OCI-M2 (cell line): ENCODE results near the gene PAX2.
"Not testable (repeated sequence)": the region's sequence is repeated elsewhere in the genome, so short reads cannot be mapped to it uniquely, and the experiment has no call there.

Experiments used
- DNase-seq: peaks from one replicate; lab custom pipeline; 2025; ENCODE audit not compliant: unreplicated experiment; lab: John Stamatoyannopoulos, UW

PAX2 gene

GRCh38 chr10:100744987-100745881 is at the start of gene PAX2:
Gene PAX2 (plus strand): TSS chr10:100745582. CDS start chr10:100746261, 679 bp downstream.
- DNase-seq = no peak

GRCh38 chr10:100696477-100696901 is 48.9 kb upstream of the PAX2 start:
- no peak for DNase-seq

GRCh38 chr10:100697070-100697469 is 48.3 kb upstream of the PAX2 start:
- no peak for DNase-seq

- DNase-seq = no peak
Measured at GRCh38 chr10:100697631-100698030, 47.8 kb upstream of the PAX2 start.

- DNase-seq = not testable (repeated sequence)
Measured at GRCh38 chr10:100701704-100702103, 43.7 kb upstream of the PAX2 start.

GRCh38 chr10:100705139-100705538 is 40.2 kb upstream of the PAX2 start:
- no peak for DNase-seq

- DNase-seq = no peak
Measured at GRCh38 chr10:100707261-100707848, 38.0 kb upstream of the PAX2 start.

GRCh38 chr10:100709146-100710082 is 36.0 kb upstream of the PAX2 start:
- no peak for DNase-seq

GRCh38 chr10:100710151-100710871 is 35.1 kb upstream of the PAX2 start:
- no peak for DNase-seq

GRCh38 chr10:100713049-100713858 is 32.1 kb upstream of the PAX2 start:
- DNase-seq = no peak

- no peak for DNase-seq
Measured at GRCh38 chr10:100713859-100714565, 31.4 kb upstream of the PAX2 start.

GRCh38 chr10:100714566-100714950 is 30.8 kb upstream of the PAX2 start:
- DNase-seq = no peak

- DNase-seq = no peak
Measured at GRCh38 chr10:100715101-100715444, 30.3 kb upstream of the PAX2 start.

- DNase-seq = no peak
Measured at GRCh38 chr10:100715445-100716385, 29.7 kb upstream of the PAX2 start.

GRCh38 chr10:100717166-100717565 is 28.2 kb upstream of the PAX2 start:
- DNase-seq = no peak

GRCh38 chr10:100718197-100718742 is 27.1 kb upstream of the PAX2 start:
- no peak for DNase-seq

GRCh38 chr10:100723180-100723579 is 22.2 kb upstream of the PAX2 start:
- no peak for DNase-seq
